LNCAP (cell line): ENCODE measurements around the gene CCDC187.

ENCODE experiments used
- CTCF ChIP-seq: fragments of 450-650 bp; IDR thresholded peaks from 2 replicates; pipeline ENCODE4 v1.5.1; 2017; ENCODE audit warnings: mild to moderate bottlenecking

CCDC187 gene

GRCh38 chr9:136252846-136253245 lies 51.0 kb downstream of the CCDC187 start:
- TF ChIP-seq CTCF: no peak

- TF ChIP-seq CTCF: no peak
Measured at GRCh38 chr9:136252281-136252680, 51.6 kb downstream of the CCDC187 start.

- TF ChIP-seq CTCF: no peak
Measured at GRCh38 chr9:136251264-136252115, 52.4 kb downstream of the CCDC187 start.

GRCh38 chr9:136250676-136251075 lies 53.2 kb downstream of the CCDC187 start:
- no peak for TF ChIP-seq CTCF

- TF ChIP-seq CTCF: no peak
Measured at GRCh38 chr9:136249877-136250559, 53.9 kb downstream of the CCDC187 start.

GRCh38 chr9:136248951-136249876 lies 54.7 kb downstream of the CCDC187 start:
- no peak for TF ChIP-seq CTCF

- no peak for TF ChIP-seq CTCF
Measured at GRCh38 chr9:136247947-136248637, 55.8 kb downstream of the CCDC187 start.
